ENCODE data around the gene MPND. TPM values are rescaled to one million over a fixed set of nuclear protein-coding genes. Genes with fewer than 3 reads are reported as not detected.

MPND gene
- total and polyA plus RNA-seq, 2 of the 13 experiments (the other 11 are each of a cell fraction or from before 2014, with no cell fraction given) = 10.8 to 15.8 TPM

- TF ChIP-seq ZFX (CRISPR knock-in tag; IDR thresholded peaks at IDR 0.05; ENCODE audit: low read depth) (no peak), CENPX (CRISPR knock-in tag; IDR thresholded peaks at IDR 0.05) (no peak), ZNF510 (CRISPR knock-in tag; IDR thresholded peaks at IDR 0.05; ENCODE audit: low read depth) (no peak), ZNF20 (CRISPR knock-in tag; IDR thresholded peaks at IDR 0.05) (no peak), ZNF652 (CRISPR knock-in tag; IDR thresholded peaks at IDR 0.05; ENCODE audit: borderline replicate concordance, low read depth) (peak; percentile 43; the same call in 1 of the 2 replicates), SCMH1 (CRISPR knock-in tag; IDR thresholded peaks at IDR 0.05; ENCODE audit: borderline replicate concordance) (no peak), WIZ (CRISPR knock-in tag; IDR thresholded peaks at IDR 0.05) (no peak), KLF16 (CRISPR knock-in tag; IDR thresholded peaks at IDR 0.05) (no peak), ZFP90 (CRISPR knock-in tag; IDR thresholded peaks at IDR 0.05; ENCODE audit: borderline replicate concordance) (no peak), ZFP41 (CRISPR knock-in tag; IDR thresholded peaks at IDR 0.05; ENCODE audit: borderline replicate concordance) (no peak), SUZ12 (IDR thresholded peaks at IDR 0.05; ENCODE audit: low read depth, low read length) (no peak), USF2 (IDR thresholded peaks at IDR 0.05; ENCODE audit: low read depth, low read length) (no peak), USF2 (CRISPR knock-in tag; IDR thresholded peaks at IDR 0.05; ENCODE audit: borderline replicate concordance) (no peak), KLF11 (CRISPR knock-in tag; IDR thresholded peaks at IDR 0.05) (no peak), ZBTB38 (CRISPR knock-in tag; IDR thresholded peaks at IDR 0.05) (peak; percentile 5; the same call in 1 of the 2 replicates), RNF2 (conservative IDR thresholded peaks at IDR 0.05; ENCODE audit: low read depth) (no peak), ZBTB20 (CRISPR knock-in tag; IDR thresholded peaks at IDR 0.05; ENCODE audit: borderline replicate concordance, low read depth) (no peak), ZNF446 (CRISPR knock-in tag; IDR thresholded peaks at IDR 0.05) (no peak), POLR2G (IDR thresholded peaks at IDR 0.05; ENCODE audit: low read depth, low read length) (no peak), SOX13 (IDR thresholded peaks at IDR 0.05) (no peak), SOX13 (CRISPR knock-in tag; conservative IDR thresholded peaks at IDR 0.05 in 1 of 2, IDR thresholded peaks at IDR 0.05 in 1 of 2) (no peak), MTA1 (CRISPR knock-in tag; IDR thresholded peaks at IDR 0.05; ENCODE audit: borderline replicate concordance) (no peak), ZBTB7A (CRISPR knock-in tag; IDR thresholded peaks at IDR 0.05) (peak; percentile 71; the same call in 1 of the 2 replicates), NR2F1 (CRISPR knock-in tag; IDR thresholded peaks at IDR 0.05) (no peak), ZNF3 (CRISPR knock-in tag; IDR thresholded peaks at IDR 0.05) (no peak), ZNF891 (CRISPR knock-in tag; IDR thresholded peaks at IDR 0.05) (no peak), HIVEP1 (CRISPR knock-in tag; IDR thresholded peaks at IDR 0.05) (no peak)
- TF ChIP-seq, protein P1, sequence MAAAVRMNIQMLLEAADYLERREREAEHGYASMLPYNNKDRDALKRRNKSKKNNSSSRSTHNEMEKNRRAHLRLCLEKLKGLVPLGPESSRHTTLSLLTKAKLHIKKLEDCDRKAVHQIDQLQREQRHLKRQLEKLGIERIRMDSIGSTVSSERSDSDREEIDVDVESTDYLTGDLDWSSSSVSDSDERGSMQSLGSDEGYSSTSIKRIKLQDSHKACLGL (CRISPR knock-in tag; IDR thresholded peaks at IDR 0.05) = no peak
- TF ChIP-seq, protein P2, sequence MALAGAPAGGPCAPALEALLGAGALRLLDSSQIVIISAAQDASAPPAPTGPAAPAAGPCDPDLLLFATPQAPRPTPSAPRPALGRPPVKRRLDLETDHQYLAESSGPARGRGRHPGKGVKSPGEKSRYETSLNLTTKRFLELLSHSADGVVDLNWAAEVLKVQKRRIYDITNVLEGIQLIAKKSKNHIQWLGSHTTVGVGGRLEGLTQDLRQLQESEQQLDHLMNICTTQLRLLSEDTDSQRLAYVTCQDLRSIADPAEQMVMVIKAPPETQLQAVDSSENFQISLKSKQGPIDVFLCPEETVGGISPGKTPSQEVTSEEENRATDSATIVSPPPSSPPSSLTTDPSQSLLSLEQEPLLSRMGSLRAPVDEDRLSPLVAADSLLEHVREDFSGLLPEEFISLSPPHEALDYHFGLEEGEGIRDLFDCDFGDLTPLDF (CRISPR knock-in tag; IDR thresholded peaks at IDR 0.05) = no peak
These were observed 42.1 kb downstream of the MPND start (continued) for GRCh38 chr19:4385291-4386040.

Measured in HepG2 (cell line).